NCI-H345 treated with DMSO at 0.1 percent for 48 hours (cell line): ENCODE data around the gene DOHH.
"Not testable (repeated sequence)": the region's sequence is repeated elsewhere in the genome, so short reads cannot be mapped to it uniquely, and the experiment has no call there.

Source experiments
- DNase-seq: peaks from one replicate; lab custom pipeline; 2025; ENCODE audit not compliant: unreplicated experiment; lab: John Stamatoyannopoulos, UW

DOHH gene

DNA sequence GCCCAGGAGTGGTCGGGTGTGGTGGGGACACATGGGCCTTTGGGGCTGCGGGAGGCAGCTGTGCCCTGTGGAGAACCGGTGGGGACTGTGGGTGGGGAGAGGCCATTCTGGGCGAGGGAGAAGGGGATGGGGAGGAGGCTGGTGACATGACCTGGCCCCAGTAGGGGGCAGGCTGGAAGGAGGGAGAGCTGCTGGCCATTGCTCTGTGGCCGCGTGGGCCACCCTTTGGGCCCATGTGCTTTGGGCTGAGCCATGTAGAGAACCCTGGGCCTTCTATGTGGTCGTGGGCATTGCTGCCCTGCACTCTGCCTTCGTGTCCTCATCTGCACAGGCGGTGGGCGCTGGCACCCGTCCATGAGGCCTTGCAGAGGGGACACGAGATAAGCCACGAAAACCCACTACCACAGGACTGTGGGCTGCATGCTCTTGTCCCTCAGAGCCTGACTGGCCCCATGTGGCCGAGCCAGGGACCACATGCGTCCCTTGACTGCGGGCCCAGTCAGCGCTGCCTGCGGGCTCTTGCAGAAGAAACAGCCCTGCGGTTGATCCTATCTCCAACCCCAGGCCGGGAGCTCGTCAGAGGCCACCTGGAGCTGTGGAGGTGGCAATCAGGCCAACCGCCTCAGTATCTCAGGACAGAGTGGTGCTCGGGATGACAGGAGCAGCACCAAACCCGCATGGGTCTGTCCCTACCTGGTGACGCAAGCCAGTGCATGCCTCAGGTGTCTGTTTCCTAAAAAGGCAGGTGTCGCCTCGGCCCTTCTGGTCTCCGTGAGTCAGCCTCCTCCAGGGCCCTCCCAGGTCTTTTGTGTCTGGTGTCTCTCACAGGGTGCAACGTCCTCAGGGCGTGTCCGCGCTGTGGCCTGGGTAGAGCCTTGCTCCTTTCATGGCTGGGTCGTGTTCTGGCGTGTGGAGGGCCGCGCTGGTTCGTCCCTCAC is 20.0 kb upstream of the DOHH start:
- no peak for DNase-seq

DNA sequence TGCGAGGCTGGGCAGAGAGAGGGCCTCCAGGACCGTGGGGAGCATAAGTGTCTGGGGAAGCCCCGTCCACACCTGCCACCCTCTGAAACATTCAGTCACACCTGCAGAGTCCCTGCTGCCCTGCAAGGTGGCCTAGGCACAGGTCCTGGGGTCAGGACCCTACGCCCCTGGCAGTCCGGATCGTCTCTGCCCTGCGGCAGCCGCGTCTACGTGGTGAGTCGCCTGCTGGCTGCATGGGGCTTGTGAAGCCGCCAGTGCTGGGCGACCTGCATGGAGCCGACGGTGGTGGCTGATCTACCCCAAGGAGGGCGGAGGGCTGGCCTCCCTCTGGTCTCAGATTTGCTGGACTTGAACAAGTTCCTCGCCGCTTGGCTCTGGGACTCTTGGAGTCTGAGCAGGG is 18.7 kb upstream of the DOHH start:
- no peak for DNase-seq

DNA sequence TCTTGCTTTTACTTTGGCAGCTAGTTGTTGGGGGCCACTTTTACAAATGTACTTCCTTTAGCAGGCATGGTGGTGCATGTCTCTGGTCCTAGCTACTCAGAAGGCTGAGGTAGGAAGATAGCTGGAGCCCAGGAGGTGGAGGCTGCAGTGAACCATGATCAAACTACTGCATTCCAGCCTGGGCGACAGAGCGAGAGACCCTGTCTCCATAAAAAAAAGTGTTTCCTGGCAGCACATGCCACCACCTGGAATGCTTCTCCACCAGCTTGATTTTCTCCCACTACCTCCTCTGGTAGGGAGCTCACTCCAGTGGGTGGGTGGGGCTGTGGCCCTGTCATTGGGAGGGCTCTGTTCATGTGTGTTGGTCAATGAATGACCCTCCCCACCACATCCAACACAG is 18.2 kb upstream of the DOHH start:
- DNase-seq: no peak

DNA sequence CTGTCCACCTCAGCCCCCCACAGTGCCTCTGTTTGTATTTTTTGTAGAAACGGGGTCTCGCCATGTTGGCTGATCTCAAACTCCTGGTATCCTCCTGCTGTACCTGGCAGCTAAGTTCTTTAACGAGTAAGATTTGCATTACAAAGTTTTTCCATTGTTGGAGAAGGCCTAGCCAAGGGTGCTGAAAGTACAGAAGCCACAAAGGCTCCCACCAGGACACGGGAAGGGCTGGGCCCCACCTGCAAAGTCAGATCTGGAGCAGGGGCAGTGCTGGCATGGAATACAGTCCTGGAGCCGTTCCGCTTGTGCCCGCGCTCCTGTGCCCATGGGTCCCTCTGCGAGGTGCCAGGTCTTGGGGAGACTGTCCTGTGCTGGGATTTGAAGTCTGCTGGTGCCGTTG is 17.8 kb upstream of the DOHH start:
- no peak for DNase-seq

DNA sequence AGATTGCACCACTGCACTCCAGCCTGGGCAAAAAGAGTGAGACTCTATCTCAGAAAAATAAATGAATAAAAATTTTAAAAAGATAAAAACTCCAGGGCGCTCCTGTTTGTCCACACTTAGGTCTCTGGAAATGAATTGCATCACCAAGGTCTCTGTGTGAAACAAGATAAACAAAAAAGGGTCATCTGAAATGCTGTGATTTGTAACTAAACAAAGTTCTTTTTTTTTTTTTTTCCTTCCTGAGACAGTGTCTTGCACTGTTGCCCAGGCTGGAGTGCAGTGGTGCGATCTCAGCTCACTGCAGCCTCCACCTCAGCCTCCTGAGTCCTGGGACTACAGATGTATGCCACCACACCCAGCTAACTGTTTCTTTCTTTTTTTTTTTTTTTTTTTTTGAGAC is 17.2 kb upstream of the DOHH start:
- no peak for DNase-seq

DNA sequence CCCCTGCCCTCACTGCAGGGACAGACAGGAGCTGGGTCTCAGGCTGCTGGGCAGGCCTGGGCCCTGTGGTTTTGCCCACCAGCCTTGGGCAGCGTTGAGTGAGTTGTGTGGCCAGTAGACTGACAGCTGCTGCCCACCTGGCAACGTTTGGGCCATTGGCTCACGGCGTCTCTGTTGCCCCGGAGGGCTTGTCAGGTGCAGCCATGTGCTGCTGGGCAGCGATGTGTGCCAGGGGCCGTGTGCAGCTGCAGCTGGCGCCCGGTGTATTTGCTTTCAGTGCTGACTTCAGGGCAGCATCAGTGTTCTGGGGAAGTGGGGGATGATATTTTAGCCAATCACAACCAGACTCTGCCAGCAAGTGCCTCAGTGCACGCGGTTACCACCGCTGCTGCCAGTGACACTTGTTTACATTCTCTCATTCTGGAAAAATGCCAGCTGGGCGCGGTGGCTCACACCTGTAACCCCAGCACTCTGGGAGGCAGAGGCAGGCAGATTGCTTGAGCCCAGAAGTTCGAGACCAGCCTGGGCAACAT is 16.3 kb upstream of the DOHH start:
- peak; percentile 65 for DNase-seq

DNA sequence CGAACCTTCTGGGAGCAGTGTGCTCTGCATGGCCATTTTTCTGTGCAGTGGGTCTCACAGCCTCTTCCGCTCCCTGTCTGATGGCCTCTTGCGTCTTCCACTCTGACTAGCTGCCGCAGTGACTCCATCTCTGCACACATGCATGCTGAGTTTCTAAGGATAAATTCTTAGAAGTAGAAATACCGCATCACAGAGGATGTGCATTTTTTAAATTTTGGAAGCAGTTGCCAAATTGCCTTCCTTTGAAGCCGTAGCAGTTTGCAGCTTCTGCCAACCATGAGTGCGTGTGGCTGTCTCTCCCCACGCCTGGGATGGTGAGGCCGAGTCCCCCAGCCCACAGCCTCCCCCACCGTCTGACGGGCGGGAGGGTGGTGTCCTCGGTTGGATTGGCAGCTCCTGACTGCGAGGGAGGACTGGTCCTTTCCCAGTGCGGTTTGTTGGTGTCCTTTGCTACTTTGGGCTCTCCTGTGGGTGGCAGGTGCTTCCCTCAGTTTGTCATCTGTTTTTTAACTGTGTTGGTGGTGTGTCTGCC is 15.5 kb upstream of the DOHH start:
- no peak for DNase-seq

DNA sequence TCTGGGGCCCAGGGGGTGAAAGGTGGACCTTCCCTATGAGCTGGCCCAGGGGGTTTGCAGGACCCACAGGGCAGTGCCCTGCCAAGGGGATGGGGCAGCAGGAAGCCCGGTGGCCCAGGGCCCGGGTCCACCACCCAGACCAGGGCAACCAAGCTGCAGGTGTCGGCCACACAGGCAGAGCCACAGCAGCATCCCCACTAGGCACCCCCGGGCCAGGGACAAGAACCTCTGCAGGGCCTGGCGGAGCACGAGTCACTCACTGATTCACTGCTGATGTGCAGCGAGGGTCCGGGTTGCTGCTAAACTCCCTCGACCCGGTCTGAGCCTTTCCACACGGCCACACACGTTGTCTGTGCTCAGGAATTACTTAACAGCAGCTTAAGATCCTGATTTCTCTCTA is 14.5 kb upstream of the DOHH start:
- no peak for DNase-seq

DNA sequence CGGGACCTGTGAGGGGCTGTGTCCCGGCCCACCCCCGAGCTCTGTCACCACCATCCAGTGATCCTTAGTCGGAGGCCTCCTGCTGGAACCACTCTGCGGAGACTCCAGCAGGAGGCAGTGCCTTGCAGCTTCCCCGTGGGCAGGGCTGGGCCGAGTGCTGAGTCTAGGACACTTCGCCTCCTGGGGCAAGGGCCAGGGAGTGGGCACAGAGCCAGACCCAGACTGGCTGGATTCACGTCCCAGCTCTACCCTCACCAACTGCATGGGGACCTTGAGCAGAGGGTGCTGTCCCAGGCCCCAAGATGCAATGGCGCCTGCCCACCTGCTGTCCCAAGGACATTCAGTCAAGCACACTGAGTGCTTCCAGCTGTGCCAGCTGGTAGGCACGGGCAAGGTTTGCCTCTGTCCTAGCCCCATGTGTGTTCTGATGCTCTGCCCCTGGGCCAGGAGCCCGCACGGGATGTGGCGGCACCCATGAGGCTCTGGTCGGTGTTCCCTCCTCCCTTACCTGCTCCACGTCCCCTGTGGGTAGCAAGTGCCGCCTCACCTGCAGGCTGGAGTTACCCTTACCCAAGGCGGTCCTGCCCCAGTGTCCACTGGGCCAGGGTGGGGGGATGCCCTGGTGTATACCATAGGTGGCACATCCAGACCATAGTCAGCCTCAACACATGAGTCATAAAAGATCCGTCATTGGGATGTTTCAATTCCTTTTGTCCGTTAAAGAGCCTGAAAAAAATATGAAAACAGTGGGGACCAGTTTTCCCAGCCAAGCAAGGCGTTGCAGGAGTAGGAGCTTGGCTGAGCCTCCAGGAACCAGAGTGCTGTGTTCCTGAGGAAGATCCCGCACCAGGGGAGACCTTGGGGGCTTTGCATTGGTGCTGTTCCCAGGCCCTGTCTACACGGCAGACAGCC is 13.0 kb upstream of the DOHH start:
- no peak for DNase-seq

DNA sequence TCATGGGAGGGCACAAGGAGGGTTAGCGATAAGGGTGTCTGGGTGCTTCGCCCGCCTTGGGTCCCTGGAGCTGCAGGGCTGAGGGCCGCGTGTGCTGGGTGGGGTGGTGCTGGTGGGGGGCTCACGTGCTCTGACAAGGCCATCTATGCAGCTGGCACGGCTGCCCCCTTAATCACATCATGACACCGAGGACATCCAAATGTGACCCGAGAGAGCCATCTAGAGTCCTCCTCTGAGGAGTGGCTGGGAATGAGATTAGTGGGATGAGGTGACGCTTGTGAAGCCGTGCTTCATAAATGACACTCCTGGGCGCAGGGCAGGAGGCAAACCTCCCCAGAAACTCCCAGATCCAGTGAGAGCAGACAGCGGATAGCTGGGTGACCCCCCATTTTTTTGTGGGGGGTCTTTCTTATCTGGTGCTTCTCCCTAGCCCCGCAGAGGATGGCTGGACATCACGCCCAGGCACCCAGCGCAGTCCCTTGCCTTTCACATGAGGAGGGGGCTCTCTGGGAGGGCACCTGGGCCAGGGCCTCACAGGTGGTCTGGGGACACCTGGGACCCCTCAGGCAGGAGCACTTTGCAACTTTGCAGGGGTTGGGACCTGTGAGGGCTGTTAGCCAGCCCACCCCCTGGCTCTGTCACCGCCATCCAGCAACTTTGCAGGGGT is 12.2 kb upstream of the DOHH start:
- no peak for DNase-seq

DNA sequence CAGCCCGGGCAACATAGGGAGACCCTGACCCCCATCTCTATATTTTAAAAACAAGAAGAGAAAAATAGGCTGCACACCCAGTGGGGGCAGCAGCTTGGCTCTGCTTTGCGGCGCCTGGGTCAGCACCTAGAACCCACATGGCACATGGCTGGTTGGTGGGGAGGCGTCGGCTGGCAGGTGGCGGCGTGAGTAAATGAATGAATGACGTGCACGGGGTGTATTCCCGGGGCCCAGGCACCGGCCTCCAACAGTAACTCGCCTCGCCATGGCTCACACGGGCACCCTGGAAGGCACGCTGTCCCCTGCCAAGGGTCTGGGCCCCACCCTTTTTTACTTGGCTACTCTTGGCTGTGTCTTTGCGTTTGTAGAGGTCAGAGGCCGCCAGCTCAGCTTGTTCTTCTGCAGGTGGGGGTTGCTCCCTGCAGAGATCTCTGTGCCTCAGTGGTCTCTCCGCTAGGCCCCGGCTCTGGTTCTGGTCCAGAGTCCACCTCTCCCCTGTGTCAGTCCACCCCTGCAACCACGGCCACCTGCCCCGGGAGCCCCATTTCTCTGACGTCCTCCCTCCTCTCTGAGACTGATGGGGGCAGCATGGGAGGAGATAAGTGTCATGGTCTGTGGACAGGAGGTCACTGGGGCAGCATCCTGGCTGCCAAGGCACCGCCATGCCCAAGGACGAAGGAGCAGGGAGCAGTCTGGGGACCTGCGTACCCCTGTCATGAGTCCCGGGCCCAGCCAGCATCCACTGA is 11.2 kb upstream of the DOHH start:
- DNase-seq: no peak

DNA sequence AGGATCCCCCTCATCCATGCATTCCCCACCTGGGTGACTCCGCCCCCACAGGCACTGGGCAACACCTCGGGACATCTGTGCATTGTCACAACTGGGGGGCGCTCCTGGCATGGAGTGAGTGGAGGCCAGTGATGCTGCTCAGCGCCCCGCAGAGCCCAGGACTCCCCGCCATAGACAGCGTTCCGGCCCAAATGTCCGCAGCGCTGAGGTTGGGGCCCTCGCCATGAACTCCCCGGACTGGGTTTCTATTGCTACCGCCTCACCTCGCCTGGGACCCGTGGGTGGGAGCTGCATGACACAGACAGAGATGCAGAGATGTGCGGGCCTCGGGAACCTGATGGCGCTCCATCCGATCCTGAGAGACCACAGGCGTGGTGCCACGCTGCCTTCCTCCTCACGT is 10.3 kb upstream of the DOHH start:
- DNase-seq: no peak

DNA sequence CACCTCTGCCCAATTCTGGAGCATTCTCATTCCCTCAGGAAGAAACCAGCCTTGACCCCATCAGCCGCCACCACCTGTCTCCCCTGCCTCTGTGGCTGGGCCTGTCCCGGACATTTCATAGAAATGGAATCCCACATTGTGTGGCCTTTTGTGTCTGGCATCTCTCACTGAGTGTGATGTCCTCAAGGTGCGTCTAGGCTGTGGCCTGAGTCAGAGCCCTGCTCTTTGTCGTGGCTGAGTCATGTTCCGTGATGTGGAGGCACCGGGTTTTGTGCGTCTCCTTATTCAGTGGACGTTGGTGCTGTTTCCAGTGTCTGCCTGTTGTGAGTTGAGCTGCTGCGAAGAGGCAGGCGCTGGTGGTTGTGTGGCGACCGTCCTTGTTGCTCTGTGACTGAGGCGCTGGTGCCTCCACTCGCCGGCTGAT is 9.1 kb upstream of the DOHH start:
- no peak for DNase-seq

DNA sequence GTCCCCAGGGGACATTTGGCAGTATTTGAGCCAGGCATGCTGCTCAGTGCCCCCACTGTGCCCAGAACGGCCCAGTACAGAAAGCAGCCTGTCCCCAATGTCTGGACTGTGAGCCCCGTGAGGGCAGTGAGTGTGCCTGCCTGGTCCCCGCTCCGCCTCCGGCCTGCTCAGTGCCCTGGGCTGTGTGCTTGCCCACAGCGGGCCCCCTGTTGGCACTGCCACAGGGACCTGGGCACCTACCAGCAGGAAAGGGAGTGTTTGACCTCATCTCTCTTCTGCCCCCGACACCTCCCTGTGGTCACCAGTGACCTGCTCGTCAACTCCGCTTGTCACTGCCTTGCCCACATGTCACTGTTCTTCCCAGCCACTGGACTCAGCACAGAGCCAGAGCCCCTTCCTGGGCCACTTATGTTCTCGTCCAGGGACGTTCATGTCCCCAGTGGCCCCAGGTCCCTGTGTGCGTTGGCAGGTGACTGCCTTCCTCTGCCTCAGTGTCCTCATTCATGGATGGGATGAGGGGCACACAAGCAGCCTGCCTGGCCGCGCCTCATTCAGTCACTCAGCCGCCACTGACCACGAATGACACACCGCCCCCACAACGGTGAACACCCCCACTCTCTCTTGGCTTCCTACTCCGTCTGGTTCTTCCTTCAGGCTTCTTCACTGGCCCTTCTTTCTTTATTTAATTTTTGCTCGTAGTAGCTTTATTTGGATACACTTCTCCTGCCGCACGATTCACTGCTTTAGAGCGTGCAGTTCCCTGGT is 8.5 kb upstream of the DOHH start:
- DNase-seq: no peak

DNA sequence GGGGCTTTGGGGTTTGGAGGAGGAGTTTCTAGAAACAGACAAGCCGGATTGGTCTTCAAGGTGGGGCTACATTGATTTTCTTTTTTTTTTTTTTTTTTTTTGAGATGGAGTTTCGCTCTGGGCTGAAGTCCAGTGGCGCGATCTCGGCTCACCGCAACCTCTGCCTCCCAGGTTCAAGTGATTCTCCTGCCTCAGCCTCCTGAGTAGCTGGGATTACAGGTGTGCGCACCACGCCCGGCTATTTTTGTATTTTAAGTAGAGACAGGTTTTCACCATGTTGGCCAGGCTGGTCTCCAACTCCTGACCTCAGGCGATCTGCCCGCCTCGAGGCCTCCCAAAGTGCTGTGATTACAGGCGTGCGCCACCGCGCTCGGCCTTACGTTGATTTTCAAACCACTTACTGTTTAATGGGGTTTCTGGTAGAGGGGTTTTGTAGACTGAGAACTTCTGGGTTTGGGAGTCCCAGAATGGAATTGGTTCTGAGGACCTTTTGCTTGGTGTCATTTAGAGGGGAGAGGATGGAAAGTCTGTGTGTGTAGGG is 7.7 kb upstream of the DOHH start:
- not testable (repeated sequence) for DNase-seq

DNA sequence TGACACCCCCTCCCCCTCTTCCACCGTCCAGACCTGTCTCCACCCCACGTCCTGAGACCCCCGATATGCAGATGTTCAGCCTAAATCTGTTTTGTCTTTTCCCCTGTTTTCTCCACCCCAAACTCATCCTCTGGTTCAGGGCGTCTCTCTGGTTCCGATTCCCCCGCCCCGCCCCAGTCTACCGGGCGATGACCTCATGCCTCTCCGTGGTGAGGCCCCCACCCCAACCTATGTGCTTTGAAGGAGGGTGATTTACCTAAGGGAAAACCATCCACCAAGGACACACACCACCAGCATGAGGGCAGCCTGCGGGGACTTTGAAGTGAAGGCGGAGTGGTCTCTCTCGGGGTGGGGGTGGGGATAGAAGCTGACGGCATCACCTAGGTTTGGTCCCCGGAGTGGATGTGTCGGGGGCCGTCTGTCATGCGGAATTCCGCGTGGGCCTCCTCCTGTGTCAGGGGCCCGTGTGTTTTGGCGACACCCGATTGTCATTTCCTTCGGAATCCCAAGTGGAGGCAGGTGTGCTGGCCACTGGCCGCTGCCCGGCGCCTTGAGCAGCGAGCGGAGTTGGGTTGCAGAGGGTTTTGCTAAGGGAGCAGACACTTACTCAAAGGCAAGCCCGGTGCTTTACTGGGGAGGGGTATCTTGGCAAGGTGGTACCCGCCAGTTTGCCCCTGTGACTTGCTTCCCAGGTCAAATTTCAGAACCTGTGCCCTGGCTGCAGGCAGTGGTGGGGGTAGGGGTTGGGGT is 7.1 kb upstream of the DOHH start:
- no peak for DNase-seq

DNA sequence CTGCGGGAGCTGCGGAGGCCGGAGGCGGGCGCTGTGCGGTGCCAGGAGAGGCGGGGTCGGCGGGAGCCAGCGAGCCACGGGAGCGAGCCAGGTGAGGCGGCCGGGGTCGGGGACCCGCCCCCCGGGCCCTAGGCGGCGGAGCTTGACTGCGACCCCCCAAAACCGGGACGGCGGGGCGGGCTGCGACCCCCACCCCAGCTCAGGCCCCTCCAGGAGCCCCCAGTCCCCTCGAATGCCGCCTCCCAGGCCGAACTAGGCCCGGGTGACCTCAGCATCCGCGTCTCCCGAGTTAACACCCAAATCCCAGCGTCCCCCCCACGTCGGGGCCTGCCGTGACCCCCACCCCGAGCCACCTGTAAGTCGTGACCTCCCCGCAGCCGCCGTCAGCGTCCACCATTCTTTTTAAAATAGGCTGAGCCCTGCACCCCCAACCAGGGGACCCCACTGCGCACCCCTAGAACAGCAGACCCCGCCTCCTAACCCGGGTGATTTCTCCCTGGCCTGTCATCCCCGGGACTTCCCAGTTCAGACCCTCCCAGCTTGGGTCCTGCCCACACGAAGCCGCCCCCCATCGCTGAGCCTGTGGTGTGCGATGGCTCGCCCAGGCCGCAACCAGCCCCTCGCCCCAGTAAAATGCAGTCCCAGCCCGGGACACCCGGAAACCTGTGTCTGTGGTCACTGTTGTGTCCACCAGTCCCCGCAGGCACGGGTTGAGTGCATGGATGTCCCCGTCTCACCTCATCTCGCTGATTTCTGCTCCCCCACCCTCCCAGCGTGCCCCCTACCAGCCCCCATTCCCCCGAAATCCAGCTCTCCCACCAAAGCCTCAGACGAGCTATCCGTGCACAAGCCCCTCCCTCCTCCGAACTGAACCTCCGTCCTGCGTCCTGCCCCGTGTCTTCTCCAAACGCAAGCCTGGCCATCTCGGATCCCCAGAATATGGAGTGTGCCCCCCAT is 6.2 kb upstream of the DOHH start:
- no peak for DNase-seq
